ENCODE measurements around the gene ERICH6.

DNA sequence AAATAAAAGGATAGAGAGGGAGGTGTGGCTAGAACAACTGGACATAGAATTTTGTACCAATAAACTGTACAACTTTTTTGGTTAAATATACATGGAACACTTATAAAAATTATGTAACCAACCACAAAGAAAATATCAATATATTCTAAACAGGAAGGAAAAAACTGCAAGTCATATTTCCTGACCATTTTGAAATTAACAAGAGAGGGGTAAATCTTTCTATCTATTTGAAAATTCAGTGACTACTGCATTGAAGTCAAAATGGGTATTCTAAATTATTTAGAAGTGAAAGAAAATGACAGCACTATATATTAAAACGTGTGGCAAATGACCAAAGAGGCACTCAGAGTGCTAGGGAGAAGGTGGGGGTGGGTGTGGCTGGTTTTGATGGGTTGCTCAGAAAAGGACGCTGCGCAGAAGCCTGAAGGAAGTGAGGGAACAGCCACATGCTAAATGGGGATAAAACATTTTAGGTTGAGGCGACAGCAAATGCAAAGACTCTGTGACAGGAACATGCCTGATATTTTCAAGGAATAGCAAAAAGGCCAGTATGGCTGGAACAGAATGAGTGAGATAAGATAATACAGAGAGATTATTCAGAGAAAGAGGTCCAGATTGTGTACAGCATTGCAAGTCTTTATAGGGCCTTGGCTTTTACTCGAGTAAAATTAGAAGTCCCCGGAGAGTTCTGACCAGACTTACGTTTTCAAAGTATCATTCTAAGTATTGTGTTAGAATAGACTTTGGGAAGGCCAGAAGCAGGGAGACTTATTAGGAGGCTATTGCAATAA, 41.1 kb downstream of the ERICH6 start:
- TF ChIP-seq, protein P1, sequence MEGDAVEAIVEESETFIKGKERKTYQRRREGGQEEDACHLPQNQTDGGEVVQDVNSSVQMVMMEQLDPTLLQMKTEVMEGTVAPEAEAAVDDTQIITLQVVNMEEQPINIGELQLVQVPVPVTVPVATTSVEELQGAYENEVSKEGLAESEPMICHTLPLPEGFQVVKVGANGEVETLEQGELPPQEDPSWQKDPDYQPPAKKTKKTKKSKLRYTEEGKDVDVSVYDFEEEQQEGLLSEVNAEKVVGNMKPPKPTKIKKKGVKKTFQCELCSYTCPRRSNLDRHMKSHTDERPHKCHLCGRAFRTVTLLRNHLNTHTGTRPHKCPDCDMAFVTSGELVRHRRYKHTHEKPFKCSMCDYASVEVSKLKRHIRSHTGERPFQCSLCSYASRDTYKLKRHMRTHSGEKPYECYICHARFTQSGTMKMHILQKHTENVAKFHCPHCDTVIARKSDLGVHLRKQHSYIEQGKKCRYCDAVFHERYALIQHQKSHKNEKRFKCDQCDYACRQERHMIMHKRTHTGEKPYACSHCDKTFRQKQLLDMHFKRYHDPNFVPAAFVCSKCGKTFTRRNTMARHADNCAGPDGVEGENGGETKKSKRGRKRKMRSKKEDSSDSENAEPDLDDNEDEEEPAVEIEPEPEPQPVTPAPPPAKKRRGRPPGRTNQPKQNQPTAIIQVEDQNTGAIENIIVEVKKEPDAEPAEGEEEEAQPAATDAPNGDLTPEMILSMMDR (IDR thresholded peaks at IDR 0.05; ENCODE audit: insufficient read depth, low read length, poor library complexity, severe bottlenecking), result no peak
- no peak for TF ChIP-seq EZH2phosphoT487 (conservative IDR thresholded peaks at IDR 0.05; ENCODE audit: low read length)

Data from SU-DHL-6 (cell line).